ENCODE results near the gene PHACTR3. TPM values are rescaled to one million over a fixed set of nuclear protein-coding genes. Genes with fewer than 3 reads are reported as not detected.

Gene PHACTR3
- total RNA-seq, 1 experiment from 2014 or later: 30.6 TPM

GRCh38 chr20:59780494-59781185 is 176.3 kb downstream of the PHACTR3 start:
- POLR2A ChIA-PET (ENCODE audit: unreplicated experiment): no interaction called here
- H3K36me3 ChIP-seq (ENCODE audit: low read depth, low read length): no peaks in the 10 kb centered on the region

DNA sequence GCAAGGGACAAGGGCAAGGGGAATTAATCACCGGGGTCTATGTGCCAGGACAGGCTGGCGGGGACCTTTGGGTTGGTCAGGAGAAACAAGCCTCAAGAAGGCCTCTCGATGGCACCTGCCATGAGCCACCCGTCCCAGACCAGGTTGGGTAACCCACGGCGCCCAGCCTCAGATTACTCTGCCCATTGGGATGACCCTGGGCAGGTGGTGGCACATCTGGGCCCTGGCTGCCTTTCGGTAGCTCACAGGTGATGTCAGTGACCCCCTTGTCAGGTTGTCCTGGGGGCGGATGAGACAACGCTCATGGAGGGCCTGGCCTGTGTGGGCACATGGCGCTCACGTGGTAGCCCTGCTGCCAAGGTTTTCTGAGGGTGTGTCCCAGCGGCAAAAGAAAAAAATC is 176.9 kb downstream of the PHACTR3 start:
- TF ChIP-seq EZH2phosphoT487 (IDR thresholded peaks at IDR 0.05; ENCODE audit: borderline replicate concordance, low read length) (no peak), CTCF (conservative IDR thresholded peaks at IDR 0.05; ENCODE audit: low read depth, low read length) (no peak)
- Histone ChIP-seq H3K27ac (ENCODE audit: low read length) (no peak overlapping the region), H3K9ac (ENCODE audit: low read length) (no peak overlapping the region), H3K9me2 (replicated peaks; ENCODE audit: low read length) (no peaks in the 10 kb centered on the region), H3F3A (ENCODE audit: low read length, unreplicated experiment) (no peaks in the 10 kb centered on the region), H4K20me1 (ENCODE audit: low read length) (no peaks in the 10 kb centered on the region), H3K79me2 (ENCODE audit: low read length) (no peaks in the 10 kb centered on the region), H3K4me3 (ENCODE audit: low read length) (no peak overlapping the region), H3K4me2 (ENCODE audit: low read length) (no peak overlapping the region), H2AFZ (ENCODE audit: low read length) (no peak overlapping the region), H3K4me1 (ENCODE audit: insufficient read depth, low read length) (no peaks in the 10 kb centered on the region; the same call in 1 of the 2 replicates), H3K27me3 (ENCODE audit: low read length) (no peaks in the 10 kb centered on the region), H3K36me3 (ENCODE audit: low read depth, low read length) (no peaks in the 10 kb centered on the region), H3K9me3 (ENCODE audit: low read length) (no peaks in the 10 kb centered on the region)
- DNase-seq (no peak), ATAC-seq (no peak)
- ChIA-PET POLR2A (ENCODE audit: unreplicated experiment) (interaction anchor here (0.6 to 0.8 kb wide), 3 partner anchors 53 to 70 kb away, joined by 3 to 7 read pairs (median 5); no protein-coding TSS in a partner anchor), CTCF (interaction anchor here (1.9 kb wide), 1 partner anchor 69 kb away, joined by 8 read pairs; no protein-coding TSS in a partner anchor)
- intact Hi-C loops (cut with micrococcal nuclease): loop anchor here (5.0 kb wide), 1 partner anchor 146 kb away; no protein-coding TSS in a partner anchor
- BruUV-seq (replicated peaks): no TSS peak

More at GRCh38 chr20:59780494-59781185, 176.3 kb downstream of the PHACTR3 start:
- CTCF ChIA-PET: interaction anchor here (1.9 kb wide), 1 partner anchor 70 kb away, joined by 8 read pairs; no protein-coding TSS in a partner anchor
- Histone ChIP-seq H3K79me2 (ENCODE audit: low read length) (no peaks in the 10 kb centered on the region), H3K4me1 (ENCODE audit: insufficient read depth, low read length) (no peaks in the 10 kb centered on the region), H3K27ac (ENCODE audit: low read length) (no peak overlapping the region), H3K9me3 (ENCODE audit: low read length) (no peaks in the 10 kb centered on the region), H3K9me2 (replicated peaks; ENCODE audit: low read length) (no peaks in the 10 kb centered on the region), H3K27me3 (ENCODE audit: low read length) (no peaks in the 10 kb centered on the region), H3K4me3 (ENCODE audit: low read length) (no peak overlapping the region), H2AFZ (ENCODE audit: low read length) (no peak overlapping the region), H3K9ac (ENCODE audit: low read length) (no peak overlapping the region), H4K20me1 (ENCODE audit: low read length) (no peaks in the 10 kb centered on the region), H3F3A (ENCODE audit: low read length, unreplicated experiment) (no peaks in the 10 kb centered on the region), H3K4me2 (ENCODE audit: low read length) (no peak overlapping the region)
- no TSS peak for BruUV-seq (replicated peaks)
- ATAC-seq: no peak
- intact Hi-C loops (cut with micrococcal nuclease): loop anchor here (5.0 kb wide), 1 partner anchor 147 kb away; no protein-coding TSS in a partner anchor
- DNase-seq: no peak
- TF ChIP-seq EZH2 (IDR thresholded peaks at IDR 0.05; ENCODE audit: low read length, unreplicated experiment) (no peak), CTCF (conservative IDR thresholded peaks at IDR 0.05; ENCODE audit: low read depth, low read length) (no peak), EZH2phosphoT487 (IDR thresholded peaks at IDR 0.05; ENCODE audit: borderline replicate concordance, low read length) (no peak)
